ENCODE results near the gene WRAP73.

WRAP73 gene

DNA sequence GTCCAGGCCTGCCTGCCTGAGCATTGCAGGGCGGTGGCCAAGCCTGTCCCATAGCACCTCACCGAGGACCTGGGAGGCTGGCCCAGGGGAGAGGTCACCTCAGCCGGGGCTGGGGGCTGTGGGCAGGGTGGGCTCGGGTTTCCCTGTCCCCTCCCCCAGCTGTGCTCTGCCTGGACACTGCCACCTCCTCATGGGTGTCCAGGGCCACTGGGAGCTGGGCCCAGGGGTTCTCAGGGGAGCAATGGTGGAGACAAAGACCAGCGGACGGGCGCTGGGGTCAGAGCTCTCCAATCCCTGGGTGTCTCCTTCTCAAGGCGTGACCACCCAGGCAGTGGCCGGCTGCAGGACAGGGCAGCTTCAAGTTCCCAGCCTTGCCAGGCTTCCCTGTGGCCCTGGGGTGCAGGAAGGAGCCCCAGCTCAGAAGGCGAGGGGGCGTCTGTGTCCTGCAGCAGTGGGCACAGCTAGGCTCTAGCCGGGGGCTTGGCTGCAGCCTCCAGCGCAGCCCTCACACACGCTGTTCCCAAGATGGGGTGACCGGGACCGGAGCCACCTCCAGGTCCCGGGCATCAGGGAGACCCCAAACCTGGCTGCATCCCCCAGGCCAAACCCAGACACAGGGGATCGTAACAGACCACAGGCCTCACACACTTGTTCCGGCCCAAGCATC is 31.5 kb upstream of the WRAP73 start:
- DNase-seq, result no peak

- no peak for DNase-seq
Observed at GRCh38 chr1:3680488-3681230, 30.8 kb upstream of the WRAP73 start.

DNA sequence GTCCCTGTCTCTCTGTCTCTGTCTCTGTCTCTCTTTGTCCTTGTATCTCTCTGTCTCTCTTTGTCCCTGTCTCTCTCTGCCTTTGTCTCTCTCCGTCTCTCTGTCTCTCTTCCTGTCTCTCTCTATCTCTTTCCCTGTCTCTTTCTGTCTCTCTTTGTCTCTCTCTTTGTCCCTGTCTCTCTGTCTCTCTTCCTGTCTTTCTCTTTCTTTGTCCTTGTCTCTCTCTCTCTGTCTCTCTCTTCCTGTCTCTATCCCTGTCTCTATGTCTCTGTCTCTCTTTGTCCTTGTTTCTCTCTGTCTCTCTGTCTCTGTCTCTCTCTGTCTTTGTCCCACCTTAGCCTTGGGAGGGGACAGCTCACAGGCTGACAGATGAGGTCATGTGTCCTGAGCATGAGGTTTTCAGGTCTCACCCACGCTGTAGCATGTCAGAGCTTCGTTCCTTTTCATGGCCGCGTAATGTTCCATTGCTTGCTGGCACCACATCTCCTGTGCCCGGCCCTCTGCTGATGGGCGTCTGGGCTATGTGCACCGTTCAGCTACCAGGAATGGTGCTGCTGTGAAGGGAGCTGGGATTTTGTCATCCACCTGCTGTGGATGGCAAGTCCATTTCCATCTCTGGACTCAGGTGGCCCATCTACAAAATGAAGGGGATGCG is 30.0 kb upstream of the WRAP73 start:
- no peak for DNase-seq

DNA sequence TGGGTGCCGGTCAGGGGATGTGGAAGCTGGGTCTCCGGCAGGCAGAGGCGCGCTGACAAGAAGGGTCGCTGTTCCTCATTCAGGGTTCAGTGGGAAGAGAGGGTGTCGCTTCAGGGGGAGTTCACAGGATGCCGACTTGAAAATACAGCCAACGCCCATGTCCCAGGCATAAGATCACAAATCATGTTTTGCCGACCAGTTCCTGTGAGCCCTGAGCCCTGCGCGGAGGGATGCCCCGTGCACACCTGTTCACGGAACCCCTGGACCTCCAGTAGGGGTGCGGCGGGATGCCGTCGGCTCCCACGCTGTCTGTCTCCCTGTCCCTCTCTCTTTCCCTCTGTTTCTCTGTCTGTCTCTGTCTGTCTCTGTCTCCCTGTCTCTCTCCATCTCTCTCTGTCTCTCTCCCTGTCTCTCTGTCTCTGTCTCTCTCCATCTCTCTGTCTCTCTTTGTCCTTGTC is 29.2 kb upstream of the WRAP73 start:
- DNase-seq, result no peak

DNA sequence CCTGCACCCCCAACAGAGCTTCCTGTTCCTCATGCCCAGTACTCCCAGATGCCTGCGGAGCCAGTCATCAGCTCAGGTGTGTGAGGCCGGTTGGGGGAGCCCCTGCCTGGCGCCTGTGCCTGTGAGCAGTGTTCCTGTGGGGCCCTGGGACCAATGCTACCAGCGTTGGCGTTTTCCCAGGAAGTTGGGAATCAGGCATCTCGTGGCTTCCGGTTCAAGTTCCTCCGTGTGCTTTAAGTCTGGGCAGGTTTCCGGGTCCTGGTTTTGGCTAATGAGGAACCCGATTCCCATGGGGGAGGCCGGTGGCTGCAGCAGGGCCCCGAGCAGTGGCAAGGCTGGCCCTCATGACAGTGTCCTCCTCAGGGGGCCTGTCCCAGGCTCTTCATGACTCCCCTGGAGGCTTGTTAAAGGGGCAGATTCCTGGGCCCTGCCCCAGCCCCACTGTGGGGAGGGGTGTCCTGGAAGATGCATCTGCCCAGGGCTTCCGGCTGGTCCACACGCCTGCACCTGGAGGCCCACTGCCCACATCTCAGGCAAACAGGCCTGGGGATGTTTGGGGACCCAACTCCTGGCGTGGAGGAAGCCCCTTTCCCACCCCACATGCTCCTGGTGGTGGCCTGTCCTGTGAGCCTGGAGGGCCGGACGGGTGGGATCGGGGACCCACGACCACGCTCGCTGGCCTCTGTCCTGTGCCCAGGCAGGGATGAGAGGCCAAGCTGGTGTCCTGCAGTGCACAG is 28.6 kb upstream of the WRAP73 start:
- DNase-seq, result no peak

- no peak for DNase-seq
Observed at GRCh38 chr1:3677484-3677883, 27.6 kb upstream of the WRAP73 start.

DNA sequence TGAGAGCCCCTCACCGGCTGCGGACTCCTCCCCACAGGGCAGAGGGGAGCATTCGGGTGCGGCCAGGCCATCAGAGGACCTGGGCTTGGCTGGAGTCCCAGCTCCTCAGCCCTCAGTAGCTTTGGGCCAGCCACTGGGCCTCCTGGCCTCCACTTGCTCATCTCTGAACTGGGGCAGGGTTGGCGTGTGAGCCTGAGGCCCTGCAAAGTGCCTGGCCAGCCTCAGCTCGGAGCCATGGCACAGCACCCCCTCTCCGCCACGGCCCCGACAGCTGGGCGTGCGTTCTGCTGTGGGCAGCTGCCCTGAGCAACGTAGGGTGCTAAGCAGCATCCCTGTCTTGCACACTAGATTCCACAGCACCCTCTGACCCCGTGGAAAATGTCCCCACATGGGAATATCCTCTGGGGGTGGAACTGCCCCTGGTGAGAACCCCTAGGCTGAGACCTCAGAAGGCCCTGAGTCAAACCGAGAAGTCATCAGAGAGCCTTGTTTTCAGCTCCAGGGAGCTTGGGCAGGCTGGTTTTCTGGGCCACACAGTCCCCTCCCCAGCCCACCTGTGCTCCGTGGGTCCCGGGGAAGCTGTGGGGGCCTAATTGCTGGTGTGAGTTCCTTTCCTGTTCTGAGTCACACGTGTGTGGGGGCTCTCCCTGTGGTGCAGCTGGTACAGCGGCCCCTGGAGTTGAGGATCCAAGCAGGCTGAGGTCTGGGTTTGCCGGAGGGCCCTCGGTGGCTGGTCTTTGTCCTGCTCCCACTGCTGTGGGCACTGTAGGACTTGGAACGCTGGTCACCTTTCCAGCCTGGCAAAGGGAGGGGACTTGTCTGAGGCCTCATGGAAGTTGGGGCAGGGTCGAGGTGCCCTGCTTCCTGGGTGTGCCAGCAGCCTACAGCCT is 26.9 kb upstream of the WRAP73 start:
- peak; percentile 32 for DNase-seq

DNA sequence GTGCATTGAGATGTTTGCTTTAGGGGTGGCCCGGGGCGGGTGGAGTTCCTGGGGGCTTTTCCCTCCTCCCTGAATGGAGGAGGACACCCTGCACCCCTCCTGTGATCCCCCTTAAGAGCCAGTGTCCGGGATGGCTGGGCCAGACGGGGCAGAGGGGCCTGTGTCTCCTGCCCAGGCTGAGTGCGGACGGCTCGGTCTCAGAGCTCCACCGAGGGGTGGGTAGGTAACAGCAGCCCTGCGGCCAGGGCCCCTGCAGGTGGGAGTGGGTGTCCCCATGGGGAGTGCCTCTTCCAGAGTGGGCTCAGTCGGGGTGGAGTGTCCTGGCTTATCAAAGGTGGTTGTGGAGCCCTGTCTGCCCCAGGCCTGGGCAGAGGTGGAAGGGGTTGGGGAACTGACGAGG is 25.5 kb upstream of the WRAP73 start:
- no peak for DNase-seq

DNA sequence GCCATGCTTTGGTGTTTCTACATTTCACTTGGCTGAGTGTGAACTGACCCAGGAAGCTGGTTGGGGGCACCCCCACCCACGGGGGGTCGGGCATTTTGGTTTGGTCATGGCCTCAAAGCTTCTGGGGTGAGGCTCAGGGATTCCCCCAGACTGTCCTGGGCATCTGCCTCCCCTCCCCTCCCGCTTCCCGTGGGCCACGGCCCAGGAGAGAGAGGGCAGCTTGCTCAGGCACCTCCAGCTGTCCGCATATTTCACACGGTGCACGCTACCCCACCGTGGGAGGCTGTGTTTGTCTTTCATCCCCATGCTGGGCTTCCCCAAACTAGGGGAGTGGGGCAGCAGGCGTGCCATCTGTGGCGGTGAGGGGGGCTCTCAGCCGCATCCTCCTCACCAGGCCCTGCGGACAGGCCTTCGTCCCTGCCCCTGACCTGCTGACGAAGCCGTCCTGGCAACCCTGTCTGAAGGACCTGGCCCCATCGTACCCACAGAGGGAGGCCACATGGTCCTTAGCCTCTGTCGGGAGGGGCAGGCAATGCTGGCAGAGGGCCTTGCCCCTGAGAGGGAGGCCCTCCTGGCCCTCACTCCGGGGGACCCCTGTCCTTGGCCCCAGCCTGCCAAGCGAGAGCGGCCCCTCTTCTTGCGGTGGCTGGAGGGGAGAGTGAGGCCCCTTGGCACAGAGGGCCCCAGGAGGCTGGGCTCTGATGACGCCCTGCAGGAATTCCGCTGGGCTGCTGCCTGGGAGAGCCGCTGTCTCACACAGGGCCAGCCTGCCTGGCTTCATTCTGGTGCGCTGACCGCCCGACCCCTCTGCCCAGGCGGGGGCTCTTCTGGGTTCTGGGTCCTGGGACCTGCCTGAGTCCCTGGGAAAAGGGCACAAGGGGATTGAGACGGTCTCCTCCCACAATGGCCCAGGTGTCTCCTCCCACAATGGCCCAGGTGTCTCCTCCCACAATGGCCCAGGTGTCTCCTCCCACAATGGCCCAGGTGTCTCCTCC is 24.5 kb upstream of the WRAP73 start:
- DNase-seq, result no peak

- DNase-seq, result no peak
Observed at GRCh38 chr1:3673381-3674099, 23.6 kb upstream of the WRAP73 start.

- no peak for DNase-seq
Observed at GRCh38 chr1:3672971-3673361, 23.1 kb upstream of the WRAP73 start.

- DNase-seq, result no peak
Observed at GRCh38 chr1:3672231-3672970, 22.5 kb upstream of the WRAP73 start.

DNA sequence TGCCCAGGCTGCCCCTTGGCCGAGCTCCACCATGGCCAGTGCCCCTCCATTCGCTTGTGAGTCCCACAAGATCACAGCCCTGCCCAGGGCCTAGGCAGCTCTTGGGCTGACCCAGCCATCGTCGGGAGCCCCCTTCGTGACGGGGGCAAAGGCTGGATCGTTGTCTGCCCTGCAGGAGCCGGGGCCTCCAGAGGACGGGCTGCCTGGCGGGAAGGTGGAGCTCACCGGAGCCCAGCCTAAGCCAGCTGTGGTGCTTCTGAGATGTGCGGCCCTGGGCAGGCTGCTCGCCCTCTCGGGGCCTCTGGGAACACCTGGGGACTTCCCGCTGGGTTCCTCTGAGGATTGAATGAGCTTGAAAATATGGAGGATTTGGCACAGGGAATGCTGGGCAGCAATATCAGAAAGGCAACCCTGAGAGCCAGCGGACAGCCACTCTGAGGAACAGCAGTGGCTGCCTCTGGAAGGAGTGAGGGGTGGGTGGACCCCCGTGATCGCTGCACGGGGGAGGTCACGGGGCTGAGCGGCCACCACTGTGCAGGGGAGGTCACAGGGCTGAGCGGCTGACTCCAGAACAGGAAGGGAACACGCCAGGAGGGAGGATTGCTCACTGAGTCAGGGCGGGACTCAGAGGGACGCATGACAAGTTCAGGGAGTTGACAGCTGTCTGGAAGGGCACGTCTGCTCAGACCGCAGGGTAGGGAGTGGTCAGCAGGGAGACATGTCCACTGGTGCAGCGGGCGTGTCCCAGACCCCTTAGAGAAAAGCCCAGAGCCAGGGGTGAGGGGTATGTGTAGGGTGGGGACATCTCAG is 21.7 kb upstream of the WRAP73 start:
- no peak for DNase-seq

GRCh38 chr1:3670823-3671265 is 20.9 kb upstream of the WRAP73 start:
- no peak for DNase-seq

DNA sequence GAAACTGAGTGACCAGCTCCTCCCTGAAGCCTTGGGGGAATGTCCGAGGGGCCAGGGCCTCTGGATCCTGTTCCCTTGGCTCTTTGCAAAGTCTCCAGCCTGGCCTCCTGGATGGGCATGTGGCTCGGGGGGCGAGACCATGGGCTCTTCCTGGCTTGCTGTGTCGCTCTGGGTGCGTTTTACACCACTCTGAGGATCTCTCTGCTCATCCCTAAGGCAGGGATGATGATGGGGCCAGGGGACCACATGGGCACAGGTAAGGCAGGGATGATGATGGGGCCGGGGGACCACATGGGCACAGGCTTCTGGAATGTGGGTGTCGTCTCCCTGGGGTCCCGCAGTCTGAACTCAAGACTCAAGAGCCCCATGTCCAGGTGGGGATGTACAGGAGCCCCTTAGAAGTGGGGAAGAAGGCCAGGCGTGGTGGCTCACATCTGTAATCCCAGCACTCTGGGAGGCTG is 20.1 kb upstream of the WRAP73 start:
- DNase-seq, result no peak

GRCh38 chr1:3669421-3669821 is 19.5 kb upstream of the WRAP73 start:
- DNase-seq, result no peak

GRCh38 chr1:3668585-3669300 is 18.8 kb upstream of the WRAP73 start:
- DNase-seq, result no peak

DNA sequence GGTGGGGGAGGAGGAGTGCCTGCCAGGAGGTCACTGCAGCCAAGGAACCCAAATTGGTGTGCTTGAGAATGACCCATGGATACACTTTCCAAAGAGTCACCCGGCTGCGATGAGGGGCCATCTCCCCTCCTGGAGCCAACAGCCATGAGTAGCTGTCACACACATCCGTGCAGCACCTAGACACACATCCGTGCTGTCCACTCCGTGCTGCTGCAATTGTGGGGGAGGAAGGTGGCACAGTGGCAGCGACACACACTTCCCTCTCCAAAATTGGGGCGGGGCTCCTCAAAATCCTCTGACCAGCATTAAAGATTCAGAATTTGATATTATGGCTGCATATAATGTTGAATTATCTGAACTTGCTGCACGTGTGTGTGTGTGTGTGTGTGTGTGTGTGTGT is 18.2 kb upstream of the WRAP73 start:
- no peak for DNase-seq

Data from stimulated activated CD8-positive, alpha-beta memory T cell treated with anti-CD3 and anti-CD28 coated beads, Interleukin-4, amount 100 ng/mL, for 48 hours (primary cell).